ENCODE data around the gene MAGI2. TPM values are rescaled to one million over a fixed set of nuclear protein-coding genes. Genes with fewer than 3 reads are reported as not detected.

Gene MAGI2
- total RNA-seq, 3 donors from 2014 or later (not counting 1 experiment from before 2014, with no cell fraction given), result 0.09 to 0.48 (median 0.27) TPM

- no peaks in the 10 kb centered on the region for H3K4me1 ChIP-seq (ENCODE audit: control insufficient read depth, insufficient read depth, low read length)
- DNase-seq, result no peak
- no peaks in the 10 kb centered on the region for H3K36me3 Mint-ChIP-seq
Observed at GRCh38 chr7:78151229-78151628, 1302.2 kb downstream of the MAGI2 start.

DNA sequence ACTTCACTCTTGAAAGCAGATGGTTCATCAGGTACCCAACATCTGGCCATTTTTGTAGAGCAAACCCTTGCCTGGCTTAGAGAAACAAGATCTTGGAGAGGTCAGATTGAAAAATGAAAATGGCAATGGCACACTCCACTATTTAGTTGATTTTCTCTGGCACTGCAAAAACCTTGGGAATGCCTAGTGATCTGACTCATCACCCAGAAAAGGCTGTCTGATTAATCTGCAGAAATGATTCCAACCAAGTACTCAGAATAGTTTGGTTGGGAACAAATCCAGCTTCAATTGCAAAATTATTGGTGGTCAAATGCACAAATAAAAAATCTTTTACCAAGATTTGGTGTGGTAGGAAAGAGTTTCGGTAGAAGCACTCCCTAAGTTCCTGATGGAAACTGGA is 1303.7 kb downstream of the MAGI2 start:
- Mint-ChIP-seq H3K27ac (no peak overlapping the region), H3K27me3 (ENCODE audit: low read depth in 2 of 2) (peaks cover 5 to 8% of the 10 kb centered on the region in 2 donors), H3K36me3 (no peaks in the 10 kb centered on the region), H3K4me1 (no peaks in the 10 kb centered on the region), H3K9me3 (no peaks in the 10 kb centered on the region), H3K4me3 (no peak overlapping the region)
- Histone ChIP-seq H3K27me3 (ENCODE audit: control insufficient read depth, insufficient read depth, low read length) (no peaks in the 10 kb centered on the region), H3K27ac (ENCODE audit: low read length) (no peak overlapping the region), H3K4me3 (ENCODE audit: low read length) (no peak overlapping the region), H3K36me3 (ENCODE audit: control insufficient read depth, insufficient read depth, low read length) (no peaks in the 10 kb centered on the region), H3K4me1 (ENCODE audit: control insufficient read depth, insufficient read depth, low read length) (no peaks in the 10 kb centered on the region), H3K9me3 (ENCODE audit: control insufficient read depth, insufficient read depth, low read length) (no peaks in the 10 kb centered on the region)
- DNase-seq, result no peak
- TF ChIP-seq CTCF (IDR thresholded peaks at IDR 0.05), result no peak
- intact Hi-C loops (cut with micrococcal nuclease), result no loop called here
- no CpG with 5 or more reads among the region's 1 CpG for WGBS (ENCODE audit: insufficient coverage)
- ATAC-seq, result no peak

More at GRCh38 chr7:78151229-78151628, 1302.2 kb downstream of the MAGI2 start:
- Histone ChIP-seq H3K27ac (ENCODE audit: low read length) (no peak overlapping the region), H3K9me3 (ENCODE audit: control insufficient read depth, insufficient read depth, low read length) (no peaks in the 10 kb centered on the region), H3K36me3 (ENCODE audit: control insufficient read depth, insufficient read depth, low read length) (no peaks in the 10 kb centered on the region), H3K4me3 (ENCODE audit: low read length) (no peak overlapping the region), H3K27me3 (ENCODE audit: control insufficient read depth, insufficient read depth, low read length) (no peaks in the 10 kb centered on the region)
- WGBS (ENCODE audit: insufficient coverage), result 91% methylated on average over 3 of the region's 3 CpGs
- Mint-ChIP-seq H3K9me3 (no peaks in the 10 kb centered on the region), H3K27ac (no peak overlapping the region), H3K4me3 (no peak overlapping the region), H3K4me1 (no peaks in the 10 kb centered on the region), H3K27me3 (ENCODE audit: low read depth in 2 of 2) (peaks cover 3 to 8% of the 10 kb centered on the region in 2 donors)
- no peak for TF ChIP-seq CTCF (IDR thresholded peaks at IDR 0.05)
- intact Hi-C loops (cut with micrococcal nuclease), result no loop called here
- ATAC-seq, result no peak

DNA sequence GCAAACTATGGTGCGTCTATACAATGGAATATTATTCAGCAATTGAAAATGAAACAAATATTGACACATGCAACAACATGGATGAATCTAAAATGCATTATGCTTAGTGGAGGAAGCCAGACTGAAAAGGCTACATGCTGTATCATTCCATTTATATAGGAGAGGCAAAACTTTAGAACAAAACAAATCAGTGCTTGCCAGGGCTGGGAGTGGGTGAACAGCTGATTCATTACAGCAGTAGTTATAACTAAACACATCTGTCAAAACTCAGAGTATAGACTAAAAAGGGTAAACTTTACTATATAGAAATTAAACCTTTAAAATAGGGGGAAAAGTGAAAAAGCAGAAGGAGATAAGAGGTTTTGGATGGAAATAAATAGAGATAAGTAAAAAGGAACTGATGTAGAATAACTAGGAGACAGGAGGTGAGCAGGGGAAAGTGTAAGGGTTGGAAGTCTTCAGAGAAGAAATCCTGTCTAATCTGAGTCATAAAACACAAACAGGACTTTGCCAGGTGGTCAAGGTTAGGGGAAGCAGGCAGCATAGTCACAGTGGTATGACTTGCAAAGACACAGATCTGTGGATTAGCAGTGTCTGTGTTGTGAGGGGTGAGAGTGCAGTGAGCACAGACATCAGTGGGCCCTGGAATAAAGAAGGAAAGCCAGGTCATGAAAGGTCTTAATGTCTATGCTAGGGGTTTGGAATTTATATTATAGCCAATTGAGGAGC is 1305.1 kb downstream of the MAGI2 start:
- H3K4me1 Mint-ChIP-seq, result no peaks in the 10 kb centered on the region
- H3K27ac ChIP-seq (ENCODE audit: low read length), result no peak overlapping the region
- DNase-seq, result no peak
- H3K9me3 Mint-ChIP-seq, result no peaks in the 10 kb centered on the region
- no peak for TF ChIP-seq CTCF (IDR thresholded peaks at IDR 0.05)
- intact Hi-C loops (cut with micrococcal nuclease), result no loop called here
- H3K4me3 ChIP-seq (ENCODE audit: low read length), result no peak overlapping the region
- H3K4me1 ChIP-seq (ENCODE audit: control insufficient read depth, insufficient read depth, low read length), result no peaks in the 10 kb centered on the region
- H3K4me3 Mint-ChIP-seq, result no peak overlapping the region
- 100% methylated on average over 1 of the region's 1 CpG for WGBS (ENCODE audit: insufficient coverage)
- H3K27me3 Mint-ChIP-seq (ENCODE audit: low read depth in 2 of 2), result peaks cover 5 to 8% of the 10 kb centered on the region in 2 donors
- no peaks in the 10 kb centered on the region for H3K9me3 ChIP-seq (ENCODE audit: control insufficient read depth, insufficient read depth, low read length)
- no peaks in the 10 kb centered on the region for H3K27me3 ChIP-seq (ENCODE audit: control insufficient read depth, insufficient read depth, low read length)
- H3K36me3 Mint-ChIP-seq, result no peaks in the 10 kb centered on the region
- H3K27ac Mint-ChIP-seq, result no peak overlapping the region
- no peak for ATAC-seq
- H3K36me3 ChIP-seq (ENCODE audit: control insufficient read depth, insufficient read depth, low read length), result no peaks in the 10 kb centered on the region

DNA sequence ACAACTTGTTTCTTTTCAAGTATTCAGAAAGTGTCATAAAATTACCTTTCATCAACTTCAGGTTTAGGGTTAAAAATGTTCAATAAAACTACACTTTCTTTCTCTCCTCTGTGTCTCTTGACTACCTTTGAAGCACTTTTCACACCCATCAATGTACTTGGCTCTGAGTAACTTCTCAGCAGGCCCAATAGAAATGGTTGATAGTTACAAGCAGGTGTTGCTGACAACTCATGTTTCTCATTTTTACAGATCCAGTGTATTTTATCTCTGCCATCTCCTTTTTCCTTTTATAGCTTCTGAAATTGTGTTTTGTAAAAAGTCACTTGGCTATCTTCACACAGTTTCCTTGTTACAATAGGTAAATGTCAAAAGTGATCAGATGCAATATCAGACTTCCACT is 1306.9 kb downstream of the MAGI2 start:
- no peaks in the 10 kb centered on the region for H3K27me3 ChIP-seq (ENCODE audit: control insufficient read depth, insufficient read depth, low read length)
- intact Hi-C loops (cut with micrococcal nuclease), result no loop called here
- no peaks in the 10 kb centered on the region for H3K9me3 ChIP-seq (ENCODE audit: control insufficient read depth, insufficient read depth, low read length)
- peaks cover 7 to 8% of the 10 kb centered on the region in 2 donors for H3K27me3 Mint-ChIP-seq (ENCODE audit: low read depth in 2 of 2)
- H3K4me1 Mint-ChIP-seq, result no peaks in the 10 kb centered on the region
- no peak overlapping the region for H3K4me3 Mint-ChIP-seq
- H3K4me3 ChIP-seq (ENCODE audit: low read length), result no peak overlapping the region
- H3K27ac Mint-ChIP-seq, result no peak overlapping the region
- DNase-seq (no peak), ATAC-seq (no peak)
- H3K27ac ChIP-seq (ENCODE audit: low read length), result no peak overlapping the region
- TF ChIP-seq CTCF (IDR thresholded peaks at IDR 0.05), result no peak
- no peaks in the 10 kb centered on the region for H3K4me1 ChIP-seq (ENCODE audit: control insufficient read depth, insufficient read depth, low read length)
- H3K36me3 Mint-ChIP-seq, result no peaks in the 10 kb centered on the region
- no peaks in the 10 kb centered on the region for H3K9me3 Mint-ChIP-seq
- no peaks in the 10 kb centered on the region for H3K36me3 ChIP-seq (ENCODE audit: control insufficient read depth, insufficient read depth, low read length)

All from natural killer cell (primary cell).